HEK293T (cell line): ENCODE results near the gene CCDC148.

Experiments
- CTCF ChIA-PET: fragments of 350-600 bp; formaldehyde crosslinking; extraction: SDS; loops from one replicate; lab custom pipeline; 2021; ENCODE audit warnings: antibody characterized with exemption, inconsistent platforms; lab: Yijun Ruan, JAX
- POLR2A ChIA-PET: fragments of 350-600 bp; formaldehyde crosslinking; extraction: SDS; loops from one replicate; lab custom pipeline; 2020; ENCODE audit warnings: antibody characterized with exemption, inconsistent platforms; lab: Yijun Ruan, JAX
- DNase-seq: peaks from one replicate; pipeline ENCODE4 v3.0.0; 2012; ENCODE audit warnings: mixed read lengths; ENCODE audit errors: extremely low spot score
- ARNT ChIP-seq: fragments of 450-650 bp; IDR thresholded peaks from 2 replicates; pipeline ENCODE4 v1.6.1; 2017; ENCODE audit warnings: mild to moderate bottlenecking
- BHLHE40 ChIP-seq: fragments of 450-650 bp; IDR thresholded peaks from 2 replicates; pipeline ENCODE4 v1.6.1; 2016; ENCODE audit warnings: mild to moderate bottlenecking, moderate library complexity, borderline replicate concordance
- CTBP1 ChIP-seq: fragments of 450-650 bp; IDR thresholded peaks from 2 replicates; pipeline ENCODE4 v1.6.1; 2016; ENCODE audit warnings: borderline replicate concordance
- ELF4 ChIP-seq: fragments of 450-650 bp; IDR thresholded peaks from 2 replicates; pipeline ENCODE4 v1.6.1; 2017; ENCODE audit warnings: antibody characterized with exemption
- FOXA1 ChIP-seq: fragments of 450-650 bp; IDR thresholded peaks from 2 replicates; pipeline ENCODE4 v1.6.1; 2016; ENCODE audit warnings: mild to moderate bottlenecking
- FOXK2 ChIP-seq: fragments of 450-650 bp; IDR thresholded peaks from 2 replicates; pipeline ENCODE4 v1.6.1; 2016; ENCODE audit warnings: mild to moderate bottlenecking
- FOXM1 ChIP-seq: fragments of 450-650 bp; IDR thresholded peaks from 2 replicates; pipeline ENCODE4 v1.6.1; 2017; ENCODE audit warnings: mild to moderate bottlenecking, borderline replicate concordance
- HDGF ChIP-seq: fragments of 450-650 bp; IDR thresholded peaks from 2 replicates; pipeline ENCODE4 v1.6.1; 2017; ENCODE audit warnings: antibody characterized with exemption, borderline replicate concordance
- L3MBTL2 ChIP-seq: fragments of 450-650 bp; conservative IDR thresholded peaks from 2 replicates; pipeline ENCODE4 v1.6.1; 2016; ENCODE audit warnings: mild to moderate bottlenecking
- LEF1 ChIP-seq: fragments of 450-650 bp; IDR thresholded peaks from 2 replicates; pipeline ENCODE4 v1.6.1; 2017; ENCODE audit warnings: mild to moderate bottlenecking, borderline replicate concordance
- NFRKB ChIP-seq: fragments of 450-650 bp; IDR thresholded peaks from 2 replicates; pipeline ENCODE4 v1.6.1; 2016; ENCODE audit warnings: mild to moderate bottlenecking, moderate library complexity
- SP1 ChIP-seq: fragments of 450-650 bp; IDR thresholded peaks from 2 replicates; pipeline ENCODE4 v1.6.1; 2017
- SUZ12 ChIP-seq: fragments of 450-650 bp; IDR thresholded peaks from 2 replicates; pipeline ENCODE4 v1.6.1; 2016; ENCODE audit warnings: mild to moderate bottlenecking
- TARDBP ChIP-seq: fragments of 450-650 bp; IDR thresholded peaks from 2 replicates; pipeline ENCODE4 v1.6.1; 2016
- ZNF384 ChIP-seq: fragments of 450-650 bp; IDR thresholded peaks from 2 replicates; pipeline ENCODE4 v1.6.1; 2016
- TF ChIP-seq, protein P1 (sequence below): fragments of 450-650 bp; IDR thresholded peaks from 2 replicates; pipeline ENCODE4 v1.6.1; 2016

The CCDC148 gene

GRCh38 chr2:158217593-158217992 is 239.0 kb downstream of the CCDC148 start:
- no peak for DNase-seq
- TF ChIP-seq HDGF, result no peak
- no peak for TF ChIP-seq FOXM1
- TF ChIP-seq, protein P1, sequence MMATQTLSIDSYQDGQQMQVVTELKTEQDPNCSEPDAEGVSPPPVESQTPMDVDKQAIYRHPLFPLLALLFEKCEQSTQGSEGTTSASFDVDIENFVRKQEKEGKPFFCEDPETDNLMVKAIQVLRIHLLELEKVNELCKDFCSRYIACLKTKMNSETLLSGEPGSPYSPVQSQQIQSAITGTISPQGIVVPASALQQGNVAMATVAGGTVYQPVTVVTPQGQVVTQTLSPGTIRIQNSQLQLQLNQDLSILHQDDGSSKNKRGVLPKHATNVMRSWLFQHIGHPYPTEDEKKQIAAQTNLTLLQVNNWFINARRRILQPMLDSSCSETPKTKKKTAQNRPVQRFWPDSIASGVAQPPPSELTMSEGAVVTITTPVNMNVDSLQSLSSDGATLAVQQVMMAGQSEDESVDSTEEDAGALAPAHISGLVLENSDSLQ, result no peak
- no peak for TF ChIP-seq FOXK2
- no peak for TF ChIP-seq ARNT
- no peak for TF ChIP-seq LEF1
- CTCF ChIA-PET, result no interaction called here
- POLR2A ChIA-PET, result no interaction called here

GRCh38 chr2:158214431-158214830 is 242.1 kb downstream of the CCDC148 start:
- POLR2A ChIA-PET, result no interaction called here
- DNase-seq, result no peak
- no peak for TF ChIP-seq CTBP1
- CTCF ChIA-PET, result no interaction called here

GRCh38 chr2:158213773-158214172 is 242.8 kb downstream of the CCDC148 start:
- POLR2A ChIA-PET, result no interaction called here
- CTCF ChIA-PET, result no interaction called here
- TF ChIP-seq, protein P1, result no peak
- TF ChIP-seq FOXM1 (no peak), HDGF (no peak), TARDBP (no peak), ELF4 (no peak), SP1 (no peak)
- DNase-seq, result no peak

DNA sequence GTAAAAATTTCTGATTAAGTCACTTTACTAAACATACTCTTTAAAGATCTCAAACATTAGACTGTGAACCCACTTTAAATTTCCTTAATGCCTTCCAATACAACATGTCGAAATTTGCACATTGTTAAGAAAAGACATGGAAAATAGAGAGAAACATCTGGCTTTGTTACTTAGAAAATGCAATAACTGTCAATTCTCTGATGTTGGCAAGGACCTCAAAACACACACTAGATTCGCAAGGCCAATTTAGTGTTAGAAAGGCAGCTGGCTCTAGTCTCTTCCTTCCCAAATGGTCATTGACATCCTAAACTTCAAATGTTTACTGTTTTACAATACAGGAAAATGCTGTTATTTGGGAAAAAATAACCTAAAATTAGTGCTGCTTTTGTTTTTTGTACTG is 244.3 kb downstream of the CCDC148 start:
- TF ChIP-seq BHLHE40 (no peak), HDGF (no peak), FOXA1 (no peak), SP1 (no peak)
- POLR2A ChIA-PET, result interaction anchor here (0.7 kb wide), 1 partner anchor 23 kb away, joined by 3 read pairs; no protein-coding TSS in a partner anchor
- no peak for DNase-seq
- CTCF ChIA-PET, result no interaction called here

DNA sequence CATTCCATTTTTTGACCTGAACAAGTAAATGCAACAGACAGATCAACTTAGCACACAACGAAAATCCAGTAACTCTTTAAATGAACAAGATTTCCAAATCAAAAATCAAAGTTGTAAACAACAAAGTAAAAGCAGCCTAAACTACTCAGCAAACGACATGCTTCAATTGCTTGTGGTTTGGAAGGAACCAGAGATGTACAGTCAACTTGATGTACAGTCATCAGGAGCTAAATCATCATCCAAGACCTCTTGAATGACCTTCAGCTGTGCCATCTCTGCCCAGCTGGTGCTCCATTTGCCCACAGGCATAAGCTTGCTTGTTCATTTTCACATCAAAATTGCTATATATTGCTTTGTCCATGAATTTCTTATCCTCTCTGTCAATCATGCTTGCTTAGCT is 245.1 kb downstream of the CCDC148 start:
- TF ChIP-seq, protein P1, result no peak
- no peak for TF ChIP-seq FOXA1
- no peak for TF ChIP-seq ARNT
- no peak for TF ChIP-seq SUZ12
- TF ChIP-seq HDGF, result no peak
- TF ChIP-seq ZNF384, result no peak
- TF ChIP-seq TARDBP, result no peak
- TF ChIP-seq FOXM1, result no peak
- TF ChIP-seq SP1, result no peak
- TF ChIP-seq FOXK2, result no peak
- TF ChIP-seq L3MBTL2, result no peak
- no peak for TF ChIP-seq ELF4
- no peak for TF ChIP-seq NFRKB
- TF ChIP-seq CTBP1, result no peak
- CTCF ChIA-PET, result no interaction called here
- POLR2A ChIA-PET, result no interaction called here
- no peak for DNase-seq

DNA sequence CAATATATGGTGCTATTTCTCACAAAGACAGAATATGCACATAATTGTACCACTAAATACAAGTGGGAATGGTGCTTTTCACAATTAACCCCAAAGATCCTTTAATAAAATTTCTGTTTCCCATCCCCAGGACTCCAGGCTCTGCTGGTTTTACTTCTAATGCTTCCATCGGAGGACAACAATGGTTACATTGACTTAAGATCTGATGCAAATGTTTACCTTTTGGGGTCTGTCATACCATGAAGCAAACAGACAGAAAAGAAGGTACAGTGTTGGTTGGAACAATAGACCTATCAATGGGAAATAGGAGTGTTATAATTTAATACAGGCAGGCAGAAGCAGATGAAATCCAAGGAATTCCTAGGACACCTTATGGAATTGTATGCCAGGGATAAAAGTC is 249.2 kb downstream of the CCDC148 start:
- CTCF ChIA-PET, result no interaction called here
- POLR2A ChIA-PET, result no interaction called here
- no peak for DNase-seq
- TF ChIP-seq ELF4 (no peak), BHLHE40 (no peak), CTBP1 (no peak), FOXM1 (no peak)

- DNase-seq, result no peak
- ChIA-PET CTCF (no interaction called here), POLR2A (no interaction called here)
- TF ChIP-seq FOXK2 (no peak), ZNF384 (no peak), HDGF (no peak), CTBP1 (no peak), TARDBP (no peak), L3MBTL2 (no peak), ELF4 (no peak), SP1 (no peak)
- TF ChIP-seq, protein P1, result no peak
These were observed 251.3 kb downstream of the CCDC148 start for GRCh38 chr2:158205215-158205614.
